ENCODE data around the gene C22orf15.

C22orf15 gene

GRCh38 chr22:23774114-23774921 lies 11.5 kb downstream of the C22orf15 start:
- DNase-seq = no peak

- no peak for DNase-seq
Measured at GRCh38 chr22:23774922-23775436, 12.2 kb downstream of the C22orf15 start.

GRCh38 chr22:23775779-23776375 lies 13.1 kb downstream of the C22orf15 start:
- DNase-seq = no peak

GRCh38 chr22:23777776-23778576 lies 15.2 kb downstream of the C22orf15 start:
- DNase-seq = no peak

GRCh38 chr22:23778577-23778900 lies 15.7 kb downstream of the C22orf15 start:
- DNase-seq = no peak

GRCh38 chr22:23779083-23779482 lies 16.3 kb downstream of the C22orf15 start:
- DNase-seq = no peak

- DNase-seq = no peak
Measured at GRCh38 chr22:23779731-23780130, 16.9 kb downstream of the C22orf15 start.

GRCh38 chr22:23780146-23780748 lies 17.5 kb downstream of the C22orf15 start:
- DNase-seq = no peak

GRCh38 chr22:23781065-23781464 lies 18.3 kb downstream of the C22orf15 start:
- DNase-seq = no peak

GRCh38 chr22:23781511-23782183 lies 18.9 kb downstream of the C22orf15 start:
- DNase-seq = no peak

GRCh38 chr22:23782252-23782651 lies 19.5 kb downstream of the C22orf15 start:
- no peak for DNase-seq

- DNase-seq = no peak
Measured at GRCh38 chr22:23782703-23783102, 19.9 kb downstream of the C22orf15 start.

GRCh38 chr22:23783265-23784150 lies 20.7 kb downstream of the C22orf15 start:
- DNase-seq = no peak

GRCh38 chr22:23784215-23784732 lies 21.5 kb downstream of the C22orf15 start:
- no peak for DNase-seq

- DNase-seq = no peak
Measured at GRCh38 chr22:23786261-23786710, 23.5 kb downstream of the C22orf15 start.

- DNase-seq = peak; percentile 44
Measured at GRCh38 chr22:23786752-23787599, 24.2 kb downstream of the C22orf15 start, which contains the start of gene SMARCB1. Gene SMARCB1, plus strand, starts transcription at chr22:23786966. Its CDS starts 204 bp downstream, at chr22:23787170.

- no peak for DNase-seq
Measured at GRCh38 chr22:23787600-23787896, 24.8 kb downstream of the C22orf15 start.

GRCh38 chr22:23787910-23788309 lies 25.1 kb downstream of the C22orf15 start:
- DNase-seq = no peak

GRCh38 chr22:23789121-23789520 lies 26.3 kb downstream of the C22orf15 start:
- no peak for DNase-seq

GRCh38 chr22:23789638-23790037 lies 26.8 kb downstream of the C22orf15 start:
- no peak for DNase-seq
